HG02588 (cell line): ENCODE results near the gene KCNH4.
"Not testable (repeated sequence)": the region's sequence is repeated elsewhere in the genome, so short reads cannot be mapped to it uniquely, and the experiment has no call there.

Experiments used
- ATAC-seq: cut with Tn5 transposase; IDR thresholded peaks from one replicate; pipeline ENCODE4 v1.9.1; 2021; ENCODE audit warnings: mild to moderate bottlenecking, moderate library complexity; ENCODE audit not compliant: unreplicated experiment

KCNH4 gene

DNA sequence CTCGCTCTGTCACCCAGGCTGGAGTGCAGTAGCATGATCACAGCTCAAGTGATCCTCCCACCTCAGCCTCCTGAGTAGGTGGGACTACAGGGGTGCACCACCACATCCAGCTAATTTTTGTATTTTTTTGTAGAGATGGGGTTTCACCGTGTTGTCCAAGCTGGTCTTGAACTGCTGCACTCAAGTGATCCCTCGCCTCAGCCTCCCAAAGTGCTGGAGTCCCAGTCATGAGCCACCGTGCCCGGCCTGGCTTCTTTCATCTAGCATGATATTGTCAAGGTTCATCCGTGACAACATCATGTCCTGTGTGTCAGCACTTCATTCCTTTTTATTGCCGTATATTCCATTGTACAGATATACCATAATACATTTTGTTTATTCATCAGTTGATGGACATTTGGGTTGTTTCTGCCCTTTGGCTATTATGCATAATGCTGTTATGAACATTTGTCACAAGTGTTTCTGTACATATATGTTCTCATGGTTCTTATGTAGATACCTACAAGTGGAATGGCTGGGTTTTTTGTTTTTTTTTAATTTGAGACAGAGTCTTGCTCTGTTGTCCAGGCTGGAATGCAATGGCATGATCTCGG lies 16.7 kb upstream of the KCNH4 start:
- ATAC-seq, result no peak

DNA sequence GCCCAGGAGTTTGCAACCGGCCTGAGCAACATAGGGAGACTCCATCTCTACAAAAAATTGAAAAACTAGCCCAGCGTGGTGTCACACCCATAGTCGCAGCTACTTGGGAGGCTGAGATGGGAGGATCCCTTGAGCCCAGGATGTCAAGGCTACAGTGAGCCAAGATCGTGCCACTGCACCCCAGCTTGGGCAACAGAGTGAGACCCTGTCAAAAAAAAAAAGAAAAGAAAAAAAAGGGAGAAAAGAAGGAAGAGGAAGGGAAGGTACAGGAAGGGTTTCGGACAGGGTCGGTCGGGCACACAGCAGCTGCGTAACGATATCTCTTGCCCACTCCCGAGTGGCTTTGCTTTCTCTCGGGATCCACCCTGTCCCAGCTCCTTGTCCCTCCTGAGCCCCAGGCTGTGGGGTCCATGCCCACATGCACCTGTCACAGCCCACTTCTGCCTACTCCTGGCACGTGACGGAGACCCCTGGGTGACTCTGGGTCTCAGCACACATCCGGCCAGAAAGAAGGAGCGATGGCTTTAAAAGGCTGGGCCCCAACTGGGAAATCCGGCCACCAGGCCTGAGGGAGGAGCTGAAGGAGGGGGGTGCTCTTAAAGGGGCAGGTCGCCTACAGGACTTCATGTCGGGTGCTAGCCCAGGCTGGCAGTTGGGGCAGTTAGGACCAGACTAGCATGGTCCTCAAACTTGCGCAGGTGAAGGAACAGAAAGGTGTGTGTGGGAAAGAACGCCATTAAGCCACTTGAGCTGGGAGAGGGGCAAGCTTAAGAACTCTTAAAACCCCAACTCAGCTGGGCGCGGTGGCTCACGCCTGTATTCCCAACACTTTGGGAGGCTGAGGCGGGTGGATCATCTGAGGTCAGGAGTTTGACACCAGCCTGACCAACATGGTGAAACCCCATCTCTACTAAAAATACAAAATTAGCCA lies 13.3 kb upstream of the KCNH4 start, which contains the start of gene GHDC:
Gene GHDC (minus strand): TSS at position 526 of the 931 bp plus-strand sequence. CDS start 913 bp downstream, outside the sequence.
- peak; percentile 83 for ATAC-seq

- no peak for ATAC-seq
Measured at GRCh38 chr17:42193216-42193968, 12.4 kb upstream of the KCNH4 start.

GRCh38 chr17:42192189-42193126 lies 11.5 kb upstream of the KCNH4 start:
- ATAC-seq, result no peak

GRCh38 chr17:42191275-42191608 lies 10.3 kb upstream of the KCNH4 start:
- no peak for ATAC-seq

GRCh38 chr17:42190491-42191274 lies 9.7 kb upstream of the KCNH4 start:
- no peak for ATAC-seq

DNA sequence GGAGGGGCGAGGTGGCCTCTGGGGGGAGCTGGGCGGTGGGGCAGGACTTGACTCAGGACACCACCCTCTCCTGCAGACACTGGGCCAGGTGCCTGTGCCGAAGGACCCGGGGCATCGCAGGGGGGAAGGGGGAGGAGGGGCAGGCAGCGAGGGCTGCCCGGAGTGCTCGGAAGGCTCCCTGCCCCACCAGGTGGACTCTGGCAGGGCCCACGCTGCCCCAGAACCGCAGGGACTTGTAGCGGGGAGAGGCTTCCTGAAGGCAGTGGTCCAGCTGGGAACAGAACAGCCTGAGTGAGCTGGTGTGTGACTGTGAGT lies 8.7 kb upstream of the KCNH4 start:
- ATAC-seq, result no peak

DNA sequence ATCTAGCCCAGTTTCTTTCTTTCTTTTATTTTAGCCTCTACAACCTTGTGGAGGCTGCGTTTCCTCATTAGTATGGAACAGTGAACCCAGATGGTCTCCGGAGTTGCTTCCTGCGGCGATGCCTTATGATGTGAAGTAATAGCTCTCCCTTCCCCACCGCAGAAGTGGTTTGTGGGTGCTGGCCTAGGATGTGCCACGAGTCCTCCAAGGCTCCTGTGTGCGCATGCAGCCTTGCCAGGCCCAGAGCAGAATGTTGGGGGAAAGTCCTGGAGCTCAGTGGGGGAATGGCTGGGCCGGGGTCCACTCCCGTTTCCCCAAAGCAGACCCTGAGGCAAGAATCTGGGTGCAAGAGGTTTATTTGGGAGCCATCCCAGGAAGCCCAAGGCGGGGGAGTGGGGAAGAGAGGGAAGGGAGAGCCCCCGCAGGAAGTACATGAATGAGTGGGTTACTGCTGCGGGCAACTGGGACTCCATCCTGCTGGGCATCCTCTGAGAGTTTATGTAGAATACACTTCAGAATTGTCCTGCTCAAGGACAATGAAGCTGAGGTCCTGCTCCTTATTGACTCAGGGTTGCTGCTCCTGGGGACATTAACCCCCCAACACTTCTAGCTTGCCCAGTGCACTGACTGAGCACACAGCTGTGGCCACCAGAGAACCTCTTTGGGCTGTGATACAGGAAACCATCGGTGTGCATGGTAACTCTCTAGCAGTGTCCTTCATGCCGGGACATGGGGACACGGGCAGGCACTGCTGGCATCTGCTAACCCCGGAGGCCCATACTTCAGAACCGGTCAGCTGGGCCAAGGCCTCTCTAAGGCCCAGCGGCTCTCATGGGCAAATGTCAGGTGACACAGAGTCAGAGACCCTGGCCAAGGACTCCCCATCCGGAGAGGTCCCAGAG lies 8.1 kb upstream of the KCNH4 start:
- no peak for ATAC-seq

DNA sequence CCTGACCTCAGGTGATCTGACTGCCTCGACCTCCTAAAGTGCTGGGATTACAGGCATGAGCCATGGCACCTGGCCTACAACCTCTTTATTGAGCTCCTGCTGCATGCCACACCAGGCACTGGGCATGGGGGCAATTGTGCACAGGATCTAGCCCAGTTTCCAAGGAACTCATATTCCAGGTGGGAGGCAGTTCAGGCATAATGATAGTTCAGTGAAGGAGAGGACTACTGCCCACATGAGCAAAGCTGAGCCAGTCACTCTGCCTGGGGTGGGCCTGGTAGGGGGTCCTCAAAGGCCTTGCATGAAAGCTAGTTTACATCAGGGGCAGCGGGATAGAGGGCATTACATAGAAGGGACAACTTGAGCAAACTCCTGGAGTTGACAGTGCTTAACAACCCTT lies 6.9 kb upstream of the KCNH4 start:
- ATAC-seq, result no peak

DNA sequence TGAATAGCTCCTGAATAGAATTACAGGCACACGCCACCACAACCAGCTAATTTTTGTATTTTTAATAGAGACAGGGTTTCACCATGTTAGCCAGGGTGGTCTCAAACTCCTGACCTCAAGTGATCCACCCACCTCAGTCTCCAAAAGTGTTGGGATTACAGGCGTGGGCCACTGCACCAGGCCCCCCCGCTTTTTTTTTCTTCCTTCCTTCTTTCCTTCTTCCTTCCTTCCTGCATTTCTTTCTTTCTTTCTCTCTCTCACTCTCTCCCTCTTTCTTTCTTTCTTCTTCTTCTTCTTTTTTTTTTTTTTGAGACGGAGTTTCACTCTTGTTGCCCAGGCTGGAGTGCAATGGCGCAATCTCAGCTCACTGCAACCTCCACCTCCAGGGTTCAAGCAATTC lies 5.2 kb upstream of the KCNH4 start:
- not testable (repeated sequence) for ATAC-seq

- no peak for ATAC-seq
Measured at GRCh38 chr17:42185621-42185930, 4.6 kb upstream of the KCNH4 start.

DNA sequence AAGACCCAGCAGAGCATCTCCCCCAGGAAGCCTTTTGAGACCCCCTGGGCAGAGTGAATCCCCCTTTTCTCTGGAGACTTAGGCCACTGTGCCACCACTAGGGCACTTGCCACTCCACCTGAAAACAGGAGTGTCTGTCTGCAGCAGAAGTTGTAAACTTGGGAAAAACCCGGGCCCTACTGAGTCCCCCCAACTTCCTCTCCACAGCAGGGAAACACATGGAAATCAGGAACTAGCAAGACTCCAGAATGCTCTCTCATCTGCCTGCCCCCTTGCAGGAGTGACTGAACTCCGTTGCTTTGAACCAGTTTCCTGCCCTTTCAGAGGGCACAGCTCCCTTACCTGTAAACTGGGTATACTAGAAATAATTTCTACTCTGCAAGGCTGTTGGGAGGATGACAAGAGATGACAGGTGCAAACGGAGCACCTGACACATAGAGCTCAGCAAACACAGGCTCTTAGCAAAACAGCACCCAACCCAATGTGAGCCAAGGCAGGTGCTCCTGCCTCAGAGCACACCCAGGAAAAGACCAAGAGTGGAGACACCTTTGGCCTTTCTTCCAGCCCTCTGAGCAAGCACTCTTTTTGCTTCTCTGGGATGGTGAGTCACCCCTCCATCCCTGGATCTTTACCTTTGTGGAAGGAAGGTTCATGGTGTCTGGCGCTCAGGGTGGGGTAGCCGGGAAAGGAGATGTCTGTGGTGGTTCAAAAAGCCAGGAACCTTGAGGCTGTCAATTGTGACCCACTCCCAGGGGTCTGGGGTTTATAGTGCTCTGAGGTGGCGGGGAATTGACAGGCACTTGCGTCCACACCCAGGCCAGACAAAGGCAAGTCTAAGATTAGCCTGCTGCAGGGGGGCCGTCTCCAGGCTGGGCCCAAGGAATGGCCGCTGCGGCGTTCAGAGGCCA lies 4.0 kb upstream of the KCNH4 start, which contains the start of gene HCRT:
Gene HCRT (minus strand): TSS at position 740 of the 908 bp plus-strand sequence. CDS start 87 bp downstream, at position 653.
- ATAC-seq, result no peak

- ATAC-seq, result peak; percentile 50
Measured at GRCh38 chr17:42183741-42184711, 3.1 kb upstream of the KCNH4 start.

- no peak for ATAC-seq
Measured at GRCh38 chr17:42182927-42183734, 2.2 kb upstream of the KCNH4 start.

DNA sequence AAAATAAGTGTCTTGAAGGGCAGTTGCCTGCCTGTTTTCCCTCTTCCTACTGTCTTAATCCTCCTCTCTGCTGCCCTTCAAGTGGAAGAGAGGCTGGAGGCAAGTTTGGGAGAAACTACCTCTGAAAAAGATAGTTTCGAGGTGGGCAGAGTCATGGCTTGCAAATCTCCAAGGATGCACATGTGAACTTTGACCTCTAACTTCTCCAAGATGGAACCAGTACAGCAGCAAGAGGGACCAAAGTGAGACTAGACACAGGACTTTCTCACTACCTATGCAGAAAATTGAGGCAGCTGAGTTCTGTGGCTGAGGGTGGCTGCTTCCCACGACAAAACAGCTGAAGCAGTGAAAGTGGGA lies 887 bp upstream of the KCNH4 start:
- no peak for ATAC-seq

DNA sequence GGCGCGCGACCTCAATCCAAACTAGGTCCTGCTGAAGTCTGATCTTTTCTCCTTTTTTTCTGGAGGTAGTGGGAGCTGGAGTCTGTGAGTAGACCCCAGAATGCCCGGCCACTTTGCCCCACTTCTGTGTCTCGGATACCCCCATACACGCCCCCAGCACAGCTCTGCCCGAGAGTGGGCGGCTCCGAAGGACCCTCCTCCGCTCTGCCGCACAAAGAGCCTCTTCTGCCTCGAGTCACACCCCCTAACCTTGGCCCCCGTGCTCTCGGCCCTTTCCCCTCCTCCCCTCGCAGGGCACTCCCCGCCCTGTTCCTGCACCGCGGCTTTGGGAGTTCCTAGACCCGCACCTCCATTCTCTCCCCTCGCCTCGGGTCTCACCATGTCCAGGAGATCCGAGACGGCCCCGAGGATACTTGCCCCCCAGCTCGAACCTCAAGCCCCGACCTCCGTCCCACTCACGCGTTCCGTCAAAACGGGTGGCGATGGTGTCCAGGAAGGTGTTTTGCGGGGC lies 476 bp downstream of the KCNH4 start:
- ATAC-seq, result no peak
